ENCODE measurements around the gene NPTXR.

GRCh38 chr22:38871360-38872171 is 27.7 kb upstream of the NPTXR start:
- TF ChIP-seq CTCF (IDR thresholded peaks at IDR 0.05) = no peak
- TF ChIP-seq POLR2A (IDR thresholded peaks at IDR 0.05) = no peak
